Peyer's patch (tissue), 4 donors: ENCODE measurements around the gene FOCAD.

Experiments used
- POLR2A ChIP-seq, 2 donors: fragments of 450-650 bp; IDR thresholded peaks; one replicate each; pipeline ENCODE4 v1.5.1; 2017; ENCODE audit warnings: antibody characterized with exemption in 2 of 2, mild to moderate bottlenecking in 2 of 2, moderate library complexity in 2 of 2
- TF ChIP-seq, protein P1 (sequence below), 6 experiments: fragments of 450-650 bp in 4 of 6; fragments of 200-600 bp in 2 of 6; sonication (generic) in 1 of 6; IDR thresholded peaks; one replicate each; pipeline ENCODE4 v1.5.1; 2017 to 2019; ENCODE audit warnings: antibody characterized with exemption in 6 of 6, mild to moderate bottlenecking in 3 of 6, moderate library complexity in 1 of 6

DNA sequence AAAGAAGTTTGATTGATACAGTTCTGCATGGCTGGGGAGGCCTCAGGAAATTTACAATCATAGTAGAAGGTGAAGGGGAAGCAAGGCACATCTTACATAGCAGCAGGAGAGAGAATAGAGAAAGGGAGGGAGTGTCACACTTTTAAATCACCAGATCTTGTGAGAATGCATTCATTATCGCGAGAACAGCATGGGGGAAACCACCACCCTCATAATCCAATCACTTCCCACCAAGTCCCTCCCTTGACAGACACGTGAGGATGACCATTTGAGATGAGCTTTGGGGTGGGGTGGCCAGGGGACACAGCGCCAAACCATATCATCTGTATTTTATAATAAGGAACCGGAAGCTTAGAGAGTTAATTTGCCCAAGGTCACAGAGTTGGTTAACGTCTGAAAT, 13.7 kb upstream of the FOCAD start:
- TF ChIP-seq, protein P1, sequence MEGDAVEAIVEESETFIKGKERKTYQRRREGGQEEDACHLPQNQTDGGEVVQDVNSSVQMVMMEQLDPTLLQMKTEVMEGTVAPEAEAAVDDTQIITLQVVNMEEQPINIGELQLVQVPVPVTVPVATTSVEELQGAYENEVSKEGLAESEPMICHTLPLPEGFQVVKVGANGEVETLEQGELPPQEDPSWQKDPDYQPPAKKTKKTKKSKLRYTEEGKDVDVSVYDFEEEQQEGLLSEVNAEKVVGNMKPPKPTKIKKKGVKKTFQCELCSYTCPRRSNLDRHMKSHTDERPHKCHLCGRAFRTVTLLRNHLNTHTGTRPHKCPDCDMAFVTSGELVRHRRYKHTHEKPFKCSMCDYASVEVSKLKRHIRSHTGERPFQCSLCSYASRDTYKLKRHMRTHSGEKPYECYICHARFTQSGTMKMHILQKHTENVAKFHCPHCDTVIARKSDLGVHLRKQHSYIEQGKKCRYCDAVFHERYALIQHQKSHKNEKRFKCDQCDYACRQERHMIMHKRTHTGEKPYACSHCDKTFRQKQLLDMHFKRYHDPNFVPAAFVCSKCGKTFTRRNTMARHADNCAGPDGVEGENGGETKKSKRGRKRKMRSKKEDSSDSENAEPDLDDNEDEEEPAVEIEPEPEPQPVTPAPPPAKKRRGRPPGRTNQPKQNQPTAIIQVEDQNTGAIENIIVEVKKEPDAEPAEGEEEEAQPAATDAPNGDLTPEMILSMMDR (IDR thresholded peaks at IDR 0.05): no peak
- no peak for TF ChIP-seq POLR2A (IDR thresholded peaks at IDR 0.05)
